Activated naive CD8-positive, alpha-beta T cell treated with anti-CD3 and anti-CD28 coated beads, Interleukin-2, amount 10 ng/mL, durations not matched to agents 7 days and 5 days (primary cell): ENCODE results near the gene ZC3H15. TPM values are rescaled to one million over a fixed set of nuclear protein-coding genes. Genes with fewer than 3 reads are reported as not detected.
"Not testable (repeated sequence)": the region's sequence is repeated elsewhere in the genome, so short reads cannot be mapped to it uniquely, and the experiment has no call there.

Experiments
- ATAC-seq: fragments of 150-1000 bp; cut with Tn5 transposase; one replicate; pipeline ENCODE4 v1.10.0; 2021; ENCODE audit warnings: low read depth, moderate library complexity
- POLR2A ChIA-PET: fragments of 350-600 bp; sonication (Branson Sonifier 250); formaldehyde crosslinking; loops from one replicate; lab custom pipeline; 2021; ENCODE audit warnings: antibody characterized with exemption; lab: Charles Lee
- DNase-seq: peaks from one replicate; pipeline ENCODE4 v3.0.0; 2021
- H3K27ac Mint-ChIP-seq: one replicate; pipeline ENCODE4 v1.8.0; 2022; ENCODE audit warnings: mild to moderate bottlenecking, mixed read lengths
- H3K27me3 Mint-ChIP-seq: one replicate; pipeline ENCODE4 v1.8.0; 2022; ENCODE audit warnings: mild to moderate bottlenecking, moderate library complexity, mixed read lengths
- H3K36me3 Mint-ChIP-seq: one replicate; pipeline ENCODE4 v1.8.0; 2021; ENCODE audit warnings: mild to moderate bottlenecking, mixed read lengths
- H3K4me1 Mint-ChIP-seq: one replicate; pipeline ENCODE4 v1.8.0; 2021; ENCODE audit warnings: mixed read lengths
- H3K4me3 Mint-ChIP-seq: one replicate; pipeline ENCODE4 v1.8.0; 2022; ENCODE audit warnings: mild to moderate bottlenecking, moderate library complexity, mixed read lengths
- H3K9me3 Mint-ChIP-seq: one replicate; pipeline ENCODE4 v1.8.0; 2021; ENCODE audit warnings: mixed read lengths
- total RNA-seq, 2 experiments: library from RNA; stranded (reverse); gene quantifications; one replicate each; pipeline ENCODE4 v1.2.3, GENCODE V29; 2021

The ZC3H15 gene
- total RNA-seq, 2 experiments from 2014 or later = 58.7 to 64.7 TPM

GRCh38 chr2:186508263-186508662 is 22.2 kb downstream of the ZC3H15 start:
- no peak for DNase-seq
- H3K4me3 Mint-ChIP-seq = no peak overlapping the region
- H3K27me3 Mint-ChIP-seq = no peaks in the 10 kb centered on the region
- no peak for ATAC-seq
- H3K4me1 Mint-ChIP-seq = peaks cover 5% of the 10 kb centered on the region
- H3K27ac Mint-ChIP-seq = no peak overlapping the region
- H3K36me3 Mint-ChIP-seq = peaks cover 28% of the 10 kb centered on the region
- H3K9me3 Mint-ChIP-seq = no peaks in the 10 kb centered on the region
- POLR2A ChIA-PET = no interaction called here

GRCh38 chr2:186515376-186515775 is 29.3 kb downstream of the ZC3H15 start:
- POLR2A ChIA-PET = no interaction called here
- Mint-ChIP-seq H3K27me3 (no peaks in the 10 kb centered on the region), H3K36me3 (peaks cover 22% of the 10 kb centered on the region), H3K4me1 (peaks cover 5% of the 10 kb centered on the region), H3K4me3 (no peak overlapping the region), H3K9me3 (peaks cover 2% of the 10 kb centered on the region), H3K27ac (no peak overlapping the region)
- no peak for DNase-seq
- ATAC-seq = no peak

DNA sequence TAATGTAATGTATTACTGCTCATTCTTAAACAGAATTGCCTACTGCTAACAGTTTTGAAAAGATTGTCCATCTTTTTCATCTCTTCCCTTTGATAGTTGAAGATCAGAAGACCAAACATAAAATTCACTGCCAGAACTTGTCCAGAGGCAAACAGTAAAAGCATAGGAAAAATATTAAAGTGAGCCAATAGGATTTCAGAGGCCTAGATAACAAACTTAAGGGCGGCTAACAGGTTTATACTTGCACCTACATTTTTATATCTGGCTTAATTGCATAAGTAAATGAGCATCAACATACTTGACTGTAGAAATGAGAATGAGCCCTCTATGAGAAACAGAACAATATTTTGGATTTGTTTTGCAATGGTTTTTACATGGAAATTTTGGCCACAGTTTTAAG is 30.3 kb downstream of the ZC3H15 start:
- POLR2A ChIA-PET = no interaction called here
- no peak overlapping the region for H3K27ac Mint-ChIP-seq
- no peak overlapping the region for H3K4me3 Mint-ChIP-seq
- peaks cover 24% of the 10 kb centered on the region for H3K36me3 Mint-ChIP-seq
- ATAC-seq = no peak
- peaks cover 2% of the 10 kb centered on the region for H3K9me3 Mint-ChIP-seq
- H3K27me3 Mint-ChIP-seq = no peaks in the 10 kb centered on the region
- H3K4me1 Mint-ChIP-seq = peaks cover 5% of the 10 kb centered on the region
- DNase-seq = no peak

- no peak for ATAC-seq
- H3K4me1 Mint-ChIP-seq = peaks cover 4% of the 10 kb centered on the region
- H3K27me3 Mint-ChIP-seq = no peaks in the 10 kb centered on the region
- DNase-seq = no peak
- peaks cover 24% of the 10 kb centered on the region for H3K36me3 Mint-ChIP-seq
- no peak overlapping the region for H3K4me3 Mint-ChIP-seq
- POLR2A ChIA-PET = no interaction called here
- peaks cover 2% of the 10 kb centered on the region for H3K9me3 Mint-ChIP-seq
- H3K27ac Mint-ChIP-seq = no peak overlapping the region
Observed at GRCh38 chr2:186517090-186517489, 31.0 kb downstream of the ZC3H15 start.

- peaks cover 2% of the 10 kb centered on the region for H3K9me3 Mint-ChIP-seq
- no peak for DNase-seq
- ATAC-seq = no peak
- H3K4me3 Mint-ChIP-seq = no peak overlapping the region
- POLR2A ChIA-PET = no interaction called here
- no peaks in the 10 kb centered on the region for H3K27me3 Mint-ChIP-seq
- peaks cover 24% of the 10 kb centered on the region for H3K36me3 Mint-ChIP-seq
- peak overlapping the region; percentile 21 for H3K27ac Mint-ChIP-seq
- peaks cover 4% of the 10 kb centered on the region for H3K4me1 Mint-ChIP-seq
Observed at GRCh38 chr2:186518291-186518690, 32.2 kb downstream of the ZC3H15 start.

DNA sequence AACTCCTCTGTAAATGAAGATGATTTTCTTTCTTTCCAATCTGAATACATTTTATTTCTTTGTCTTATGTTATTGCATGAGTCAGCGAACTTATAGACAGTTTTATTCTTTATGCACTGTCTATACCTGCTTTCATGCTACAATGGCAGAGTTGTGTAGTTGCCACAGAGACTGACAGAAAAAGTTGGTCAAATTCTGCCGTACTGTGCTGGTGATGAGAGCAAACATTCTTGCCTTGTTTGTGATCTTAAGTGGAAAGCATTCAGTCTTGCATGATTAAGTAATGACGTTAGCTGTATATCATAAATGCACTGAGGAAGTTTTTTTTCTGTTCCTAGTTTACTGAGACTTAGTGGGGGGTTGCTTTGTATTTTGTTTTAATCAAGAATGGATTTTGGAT is 32.9 kb downstream of the ZC3H15 start:
- H3K9me3 Mint-ChIP-seq = peaks cover 2% of the 10 kb centered on the region
- no peaks in the 10 kb centered on the region for H3K27me3 Mint-ChIP-seq
- ATAC-seq = no peak
- H3K27ac Mint-ChIP-seq = no peak overlapping the region
- H3K4me1 Mint-ChIP-seq = peaks cover 4% of the 10 kb centered on the region
- no peak for DNase-seq
- POLR2A ChIA-PET = no interaction called here
- peaks cover 22% of the 10 kb centered on the region for H3K36me3 Mint-ChIP-seq
- no peak overlapping the region for H3K4me3 Mint-ChIP-seq

- ATAC-seq, H3K4me3 Mint-ChIP-seq, H3K9me3 Mint-ChIP-seq, DNase-seq, POLR2A ChIA-PET, H3K27ac Mint-ChIP-seq, H3K27me3 Mint-ChIP-seq, H3K4me1 Mint-ChIP-seq: not testable (repeated sequence)
- H3K36me3 Mint-ChIP-seq = peaks cover 18% of the 10 kb centered on the region
Observed at GRCh38 chr2:186521570-186522153, 35.6 kb downstream of the ZC3H15 start.

DNA sequence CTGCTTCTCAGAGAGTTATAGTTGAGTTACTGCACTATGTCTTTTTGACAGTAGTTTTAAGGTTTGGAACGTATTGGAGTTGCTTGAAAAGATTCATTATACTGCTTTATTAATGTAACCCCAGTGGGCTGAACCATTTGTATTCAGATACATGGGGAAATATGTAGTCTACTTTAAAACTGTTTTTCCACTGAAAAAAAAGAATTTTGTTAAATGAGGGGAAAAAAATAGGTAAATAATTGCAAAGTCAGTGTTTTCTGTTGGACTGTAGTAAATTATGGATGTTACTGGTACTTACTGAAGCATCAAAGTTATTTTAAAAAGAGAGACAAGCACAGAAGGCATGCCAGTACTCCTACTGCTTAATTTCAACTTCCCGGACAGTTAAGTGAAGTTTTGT is 36.4 kb downstream of the ZC3H15 start:
- Mint-ChIP-seq H3K36me3 (peaks cover 16% of the 10 kb centered on the region), H3K27ac (no peak overlapping the region), H3K27me3 (no peaks in the 10 kb centered on the region), H3K4me3 (no peak overlapping the region), H3K4me1 (peaks cover 2% of the 10 kb centered on the region), H3K9me3 (peaks cover 3% of the 10 kb centered on the region)
- DNase-seq (no peak), ATAC-seq (no peak)
- POLR2A ChIA-PET = no interaction called here

GRCh38 chr2:186523791-186524190 is 37.7 kb downstream of the ZC3H15 start:
- Mint-ChIP-seq H3K27me3 (no peaks in the 10 kb centered on the region), H3K4me1 (no peaks in the 10 kb centered on the region), H3K36me3 (peaks cover 9% of the 10 kb centered on the region), H3K4me3 (no peak overlapping the region), H3K27ac (no peak overlapping the region), H3K9me3 (peaks cover 1% of the 10 kb centered on the region)
- DNase-seq (no peak), ATAC-seq (no peak)
- POLR2A ChIA-PET = no interaction called here

- no peaks in the 10 kb centered on the region for H3K4me1 Mint-ChIP-seq
- no peaks in the 10 kb centered on the region for H3K27me3 Mint-ChIP-seq
- H3K36me3 Mint-ChIP-seq = peaks cover 4% of the 10 kb centered on the region
- ATAC-seq (no peak), DNase-seq (no peak)
- H3K4me3 Mint-ChIP-seq = no peak overlapping the region
- no peak overlapping the region for H3K27ac Mint-ChIP-seq
- POLR2A ChIA-PET = no interaction called here
- peaks cover 1% of the 10 kb centered on the region for H3K9me3 Mint-ChIP-seq
Observed at GRCh38 chr2:186526281-186526680, 40.2 kb downstream of the ZC3H15 start.

GRCh38 chr2:186530314-186530713 is 44.3 kb downstream of the ZC3H15 start:
- DNase-seq (no peak), ATAC-seq (no peak)
- Mint-ChIP-seq H3K36me3 (no peaks in the 10 kb centered on the region), H3K4me1 (no peaks in the 10 kb centered on the region), H3K9me3 (peaks cover 1% of the 10 kb centered on the region), H3K4me3 (no peak overlapping the region), H3K27ac (no peak overlapping the region), H3K27me3 (peaks cover 2% of the 10 kb centered on the region)
- POLR2A ChIA-PET = no interaction called here

DNA sequence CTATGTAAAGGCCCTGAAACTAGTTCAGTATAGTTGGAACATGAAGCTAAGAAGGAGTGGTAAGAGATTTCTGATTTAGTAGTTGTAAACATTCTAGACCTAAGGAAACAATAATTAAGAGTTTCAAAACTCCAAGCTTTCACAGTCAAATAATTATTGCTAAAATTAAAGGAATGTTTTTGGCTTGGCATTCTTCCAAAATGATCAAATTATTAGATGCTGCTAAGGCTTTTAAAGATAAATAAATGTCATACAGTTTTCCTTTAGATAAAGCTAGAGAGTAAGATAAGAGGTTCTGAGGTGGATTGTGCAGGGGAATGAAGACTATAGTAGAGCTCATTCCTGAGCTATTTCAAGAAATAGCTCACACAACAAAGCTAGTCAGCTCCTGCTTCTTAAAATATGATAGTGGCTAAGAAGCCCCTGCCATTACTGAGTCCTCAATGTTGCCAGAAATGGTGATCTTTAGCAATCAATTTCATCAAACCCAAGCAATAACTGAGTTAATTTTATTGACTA is 45.3 kb downstream of the ZC3H15 start:
- H3K4me1 Mint-ChIP-seq = no peaks in the 10 kb centered on the region
- peaks cover 1% of the 10 kb centered on the region for H3K9me3 Mint-ChIP-seq
- no peak for DNase-seq
- no peak for ATAC-seq
- no peak overlapping the region for H3K4me3 Mint-ChIP-seq
- POLR2A ChIA-PET = no interaction called here
- no peak overlapping the region for H3K27ac Mint-ChIP-seq
- H3K36me3 Mint-ChIP-seq = no peaks in the 10 kb centered on the region
- H3K27me3 Mint-ChIP-seq = peaks cover 2% of the 10 kb centered on the region

- DNase-seq = no peak
- Mint-ChIP-seq H3K36me3 (no peaks in the 10 kb centered on the region), H3K4me1 (no peaks in the 10 kb centered on the region), H3K27ac (no peak overlapping the region), H3K9me3 (no peaks in the 10 kb centered on the region), H3K27me3 (peaks cover 2% of the 10 kb centered on the region), H3K4me3 (no peak overlapping the region)
- POLR2A ChIA-PET = no interaction called here
- no peak for ATAC-seq
Observed at GRCh38 chr2:186532891-186533290, 46.8 kb downstream of the ZC3H15 start.

DNA sequence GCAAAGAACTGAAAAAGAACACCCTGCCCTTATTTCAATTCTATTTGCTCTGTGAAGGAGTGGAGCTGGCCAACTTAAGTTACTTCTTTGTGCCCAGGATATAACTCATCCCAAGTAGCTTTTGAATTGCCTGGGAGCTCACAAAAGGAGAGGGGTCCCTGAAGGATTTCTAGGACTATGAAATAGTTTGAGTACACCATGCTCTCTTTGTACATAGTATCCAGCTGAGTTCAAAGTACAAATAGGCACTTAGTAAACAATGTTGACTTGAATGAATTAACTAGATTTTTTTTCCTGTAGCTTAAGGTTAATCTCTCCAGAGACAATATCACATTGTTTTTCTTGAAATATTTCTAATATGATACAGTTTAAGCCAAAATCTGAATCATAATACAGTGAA is 47.7 kb downstream of the ZC3H15 start:
- Mint-ChIP-seq H3K4me3 (no peak overlapping the region), H3K27ac (no peak overlapping the region), H3K9me3 (no peaks in the 10 kb centered on the region), H3K4me1 (no peaks in the 10 kb centered on the region), H3K27me3 (peaks cover 2% of the 10 kb centered on the region), H3K36me3 (no peaks in the 10 kb centered on the region)
- POLR2A ChIA-PET = no interaction called here
- DNase-seq (no peak), ATAC-seq (no peak)
